GM21619 (cell line): ENCODE measurements around the gene HOXD3.

Experiments used
- ATAC-seq: cut with Tn5 transposase; IDR thresholded peaks from one replicate; pipeline ENCODE4 v1.9.1; 2021; ENCODE audit not compliant: unreplicated experiment

The HOXD3 gene

DNA sequence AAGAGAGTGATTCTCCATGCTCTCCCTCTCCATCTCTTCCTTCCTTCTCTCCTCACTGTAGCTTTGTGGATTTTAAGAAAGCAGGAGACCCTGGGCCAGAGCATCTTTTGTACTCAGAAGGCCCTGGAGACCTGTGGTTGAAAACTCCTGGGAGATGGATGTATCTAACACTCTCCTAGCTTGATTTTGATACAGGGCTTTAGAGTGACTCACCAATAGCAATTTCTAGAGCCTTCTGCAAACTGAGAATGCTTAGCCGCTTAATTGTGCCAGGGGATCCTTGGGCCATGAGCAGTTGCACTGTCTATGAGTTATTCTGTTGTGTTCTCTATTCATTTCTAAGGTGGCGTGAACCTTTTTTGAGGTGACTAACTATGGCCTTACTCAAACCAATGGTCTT lies 49.0 kb downstream of the HOXD3 start:
- ATAC-seq = no peak

DNA sequence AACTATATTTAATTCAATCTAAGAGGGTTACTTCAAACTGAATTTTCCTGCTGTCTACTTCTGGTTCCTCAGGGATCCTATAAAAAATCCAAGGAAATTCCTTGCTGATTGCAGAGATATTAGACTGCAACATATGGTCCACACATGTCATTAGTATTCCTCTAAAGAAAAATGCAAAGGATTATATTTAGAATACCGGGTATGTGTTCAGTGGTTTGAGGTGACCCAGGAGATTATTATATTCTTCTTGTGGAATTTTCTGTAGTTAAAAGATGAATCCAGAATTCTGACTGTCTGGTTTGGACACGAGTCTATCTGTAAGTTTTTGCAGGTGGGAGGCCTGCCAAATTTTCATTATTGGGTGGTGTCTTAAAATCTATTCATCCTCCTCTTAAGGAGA lies 49.6 kb downstream of the HOXD3 start:
- no peak for ATAC-seq

GRCh38 chr2:176211110-176211509 lies 54.0 kb downstream of the HOXD3 start:
- no peak for ATAC-seq

GRCh38 chr2:176212276-176212675 lies 55.2 kb downstream of the HOXD3 start:
- ATAC-seq = no peak

- no peak for ATAC-seq
Measured at GRCh38 chr2:176213406-176213805, 56.3 kb downstream of the HOXD3 start.
